DND-41 (cell line): ENCODE measurements around the gene RGPD6.
"Not testable (repeated sequence)": the region's sequence is repeated elsewhere in the genome, so short reads cannot be mapped to it uniquely, and the experiment has no call there.

ENCODE experiments used
- CTCF ChIP-seq: IDR thresholded peaks from 2 replicates; pipeline ENCODE4 v1.5.1; 2012; ENCODE audit warnings: borderline replicate concordance, low read length, moderate library complexity, mild to moderate bottlenecking; ENCODE audit not compliant: poor library complexity, severe bottlenecking; ENCODE audit errors: extremely low read depth
- EZH2 ChIP-seq: IDR thresholded peaks from 3 replicates; pipeline ENCODE4 v1.6.1; 2012; ENCODE audit warnings: borderline replicate concordance, low read depth, mild to moderate bottlenecking, moderate library complexity, low read length, inconsistent platforms; ENCODE audit not compliant: severe bottlenecking

- TF ChIP-seq CTCF, EZH2: not testable (repeated sequence)
Observed at GRCh38 chr2:110605057-110605456, 28.0 kb upstream of the RGPD6 start.
